ENCODE data around the gene PNPT1.

PNPT1 gene

GRCh38 chr2:55592130-55592529 is 101.5 kb downstream of the PNPT1 start:
- DNase-seq: no peak

GRCh38 chr2:55590810-55591440 is 102.7 kb downstream of the PNPT1 start:
- DNase-seq: peak; percentile 24

- DNase-seq: peak; percentile 11
Measured at GRCh38 chr2:55585451-55586080, 108.1 kb downstream of the PNPT1 start.
